HEK293T (cell line): Measurements from ENCODE around the gene WDR45B.

ENCODE experiments used
- ARNT ChIP-seq: fragments of 450-650 bp; IDR thresholded peaks from 2 replicates; pipeline ENCODE4 v1.6.1; 2017; ENCODE audit warnings: mild to moderate bottlenecking
- BHLHE40 ChIP-seq: fragments of 450-650 bp; IDR thresholded peaks from 2 replicates; pipeline ENCODE4 v1.6.1; 2016; ENCODE audit warnings: mild to moderate bottlenecking, moderate library complexity, borderline replicate concordance
- ELF4 ChIP-seq: fragments of 450-650 bp; IDR thresholded peaks from 2 replicates; pipeline ENCODE4 v1.6.1; 2017; ENCODE audit warnings: antibody characterized with exemption
- FOXA1 ChIP-seq: fragments of 450-650 bp; IDR thresholded peaks from 2 replicates; pipeline ENCODE4 v1.6.1; 2016; ENCODE audit warnings: mild to moderate bottlenecking
- FOXM1 ChIP-seq: fragments of 450-650 bp; IDR thresholded peaks from 2 replicates; pipeline ENCODE4 v1.6.1; 2017; ENCODE audit warnings: mild to moderate bottlenecking, borderline replicate concordance
- PKNOX1 ChIP-seq: fragments of 450-650 bp; IDR thresholded peaks from 2 replicates; pipeline ENCODE4 v1.6.1; 2016
- SP1 ChIP-seq: fragments of 450-650 bp; IDR thresholded peaks from 2 replicates; pipeline ENCODE4 v1.6.1; 2017
- SUZ12 ChIP-seq: fragments of 450-650 bp; IDR thresholded peaks from 2 replicates; pipeline ENCODE4 v1.6.1; 2016; ENCODE audit warnings: mild to moderate bottlenecking
- ZNF384 ChIP-seq: fragments of 450-650 bp; IDR thresholded peaks from 2 replicates; pipeline ENCODE4 v1.6.1; 2016

GRCh38 chr17:82645516-82645915 is 2.7 kb downstream of the WDR45B start:
- TF ChIP-seq FOXA1 (no peak), ZNF384 (no peak), SUZ12 (no peak), SP1 (no peak), PKNOX1 (no peak), BHLHE40 (no peak), ELF4 (no peak), FOXM1 (no peak), ARNT (no peak)
